OCI-LY1 (cell line): ENCODE measurements around the gene TGOLN2.

Experiments
- EZH2 ChIP-seq: fragments of 200-600 bp; sonication (generic), shearing (Covaris generic); IDR thresholded peaks from 2 replicates; pipeline ENCODE4 v1.8.0; 2017; ENCODE audit warnings: borderline replicate concordance, mixed run types, mild to moderate bottlenecking, antibody characterized with exemption, low read length, moderate library complexity, mixed read lengths
- TF ChIP-seq, protein P1 (sequence below): fragments of 200-600 bp; sonication (generic), shearing (Covaris generic); IDR thresholded peaks from 2 replicates; pipeline ENCODE4 v1.5.1; 2017; ENCODE audit warnings: mild to moderate bottlenecking, antibody characterized with exemption, low read length, moderate library complexity, mixed read lengths

DNA sequence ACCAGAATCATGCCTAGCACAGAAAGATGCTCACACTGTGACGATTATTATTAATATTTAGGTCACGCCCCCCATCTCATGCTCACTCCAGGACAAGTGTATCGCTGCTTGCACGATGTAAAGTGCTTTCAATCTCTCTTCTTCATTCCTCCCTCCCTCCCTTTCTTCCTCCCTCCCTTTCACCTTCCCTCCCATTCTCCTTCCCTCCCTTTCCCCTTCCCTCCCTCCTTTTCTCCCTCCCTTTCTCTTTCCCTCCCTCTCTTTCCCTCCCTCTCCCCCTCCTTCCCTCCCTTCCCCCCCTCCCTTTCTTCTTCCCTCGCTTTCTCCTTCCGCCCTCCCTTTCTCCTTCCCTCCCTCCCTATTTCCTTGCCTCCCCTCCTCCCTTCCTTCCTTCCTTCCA, 19.6 kb downstream of the TGOLN2 start:
- no peak for TF ChIP-seq EZH2
- TF ChIP-seq, protein P1, sequence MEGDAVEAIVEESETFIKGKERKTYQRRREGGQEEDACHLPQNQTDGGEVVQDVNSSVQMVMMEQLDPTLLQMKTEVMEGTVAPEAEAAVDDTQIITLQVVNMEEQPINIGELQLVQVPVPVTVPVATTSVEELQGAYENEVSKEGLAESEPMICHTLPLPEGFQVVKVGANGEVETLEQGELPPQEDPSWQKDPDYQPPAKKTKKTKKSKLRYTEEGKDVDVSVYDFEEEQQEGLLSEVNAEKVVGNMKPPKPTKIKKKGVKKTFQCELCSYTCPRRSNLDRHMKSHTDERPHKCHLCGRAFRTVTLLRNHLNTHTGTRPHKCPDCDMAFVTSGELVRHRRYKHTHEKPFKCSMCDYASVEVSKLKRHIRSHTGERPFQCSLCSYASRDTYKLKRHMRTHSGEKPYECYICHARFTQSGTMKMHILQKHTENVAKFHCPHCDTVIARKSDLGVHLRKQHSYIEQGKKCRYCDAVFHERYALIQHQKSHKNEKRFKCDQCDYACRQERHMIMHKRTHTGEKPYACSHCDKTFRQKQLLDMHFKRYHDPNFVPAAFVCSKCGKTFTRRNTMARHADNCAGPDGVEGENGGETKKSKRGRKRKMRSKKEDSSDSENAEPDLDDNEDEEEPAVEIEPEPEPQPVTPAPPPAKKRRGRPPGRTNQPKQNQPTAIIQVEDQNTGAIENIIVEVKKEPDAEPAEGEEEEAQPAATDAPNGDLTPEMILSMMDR = no peak
